HCT116 (cell line): Measurements from ENCODE around the gene PKP2. TPM values are rescaled to one million over a fixed set of nuclear protein-coding genes. Genes with fewer than 3 reads are reported as not detected.

Experiments used
- ATAC-seq: fragments of 200-7000 bp; cut with Tn5 transposase; 2 replicates; pipeline ENCODE4 v1.9.1; 2020; ENCODE audit warnings: mild to moderate bottlenecking, moderate library complexity
- BruUV-seq: library from RNA; stranded (reverse); fragments of 400-500 nt; replicated peaks from 2 replicates; lab custom pipeline; 2021; lab: Mats Ljungman, UMichigan
- CTCF ChIA-PET: fragments of 300-600 bp; sonication (Branson Sonifier 250); formaldehyde crosslinking; loops from one replicate; lab custom pipeline; 2021; ENCODE audit warnings: antibody characterized with exemption; lab: Charles Lee
- POLR2A ChIA-PET: fragments of 300-600, 350-600 bp; sonication (Branson Sonifier 250); formaldehyde crosslinking; loops from one replicate; lab custom pipeline; 2021; ENCODE audit warnings: antibody characterized with exemption; lab: Charles Lee
- RAD21 ChIA-PET, 2 experiments: fragments of 300-600 bp; sonication (Branson Sonifier 250); formaldehyde crosslinking; loops; one replicate each; lab custom pipeline; 2023; ENCODE audit warnings: low total read pairs in 2 of 2; ENCODE audit not compliant: uncharacterized antibody in 2 of 2, unreplicated experiment in 2 of 2, low non-redundant PET in 1 of 2; lab: Charles Lee
- DNase-seq: peaks from one replicate; pipeline ENCODE4 v3.0.0-alpha.2; 2010; ENCODE audit warnings: low read depth, low spot score
- H2AFZ ChIP-seq: fragments of 200-600 bp; shearing (Covaris generic), sonication (generic); 2 replicates; pipeline ENCODE4 v1.6.1; 2017; ENCODE audit warnings: low read depth, mixed run types, mixed read lengths, antibody characterized with exemption, low read length; ENCODE audit not compliant: poor library complexity, severe bottlenecking
- H3K27ac ChIP-seq: 2 replicates; pipeline ENCODE4 v1.5.1; 2012; ENCODE audit warnings: low read depth, low read length
- H3K27me3 ChIP-seq: fragments of 200-600 bp; sonication (generic); 2 replicates; pipeline ENCODE4 v1.6.1; 2016; ENCODE audit warnings: mixed run types, low read length, mixed read lengths; ENCODE audit not compliant: insufficient read depth
- H3K36me3 ChIP-seq, 2 experiments: fragments of 200-500 bp in 1 of 2; fragments of 200-600 bp in 1 of 2; sonication (Bioruptor generic) in 1 of 2; sonication (generic) in 1 of 2; 2 replicates each; pipeline versions ENCODE4 v1.5.1 to v1.6.1; 2014 to 2016; ENCODE audit warnings: low read length in 2 of 2, inconsistent platforms in 1 of 2, mixed read lengths in 1 of 2, mixed run types in 1 of 2; ENCODE audit not compliant: insufficient read depth in 2 of 2, control insufficient read depth in 1 of 2
- H3K4me1 ChIP-seq, 2 experiments: fragments of 200-600 bp in 1 of 2; sonication (generic) in 1 of 2; 2 replicates each; pipeline versions ENCODE4 v1.5.1 to v1.6.1; 2012 to 2017; ENCODE audit warnings: low read length in 2 of 2, inconsistent platforms in 1 of 2, mild to moderate bottlenecking in 1 of 2, mixed read lengths in 1 of 2, mixed run types in 1 of 2, moderate library complexity in 1 of 2; ENCODE audit not compliant: insufficient read depth in 2 of 2, control insufficient read depth in 1 of 2
- H3K4me2 ChIP-seq: fragments of 200-600 bp; sonication (generic); 2 replicates; pipeline ENCODE4 v1.6.1; 2017; ENCODE audit warnings: mixed run types, low read length, mixed read lengths
- H3K4me3 ChIP-seq, 2 experiments: fragments of 200-600 bp in 1 of 2; sonication (generic) in 1 of 2; replicated peaks in 1 of 2; 2 replicates each; pipeline ENCODE4 v1.5.1; 2011 to 2016; ENCODE audit warnings: low read length in 2 of 2, control low read depth in 1 of 2, low read depth in 1 of 2, mild to moderate bottlenecking in 1 of 2, mixed read lengths in 1 of 2, mixed run types in 1 of 2
- H3K79me2 ChIP-seq: fragments of 200-600 bp; sonication (generic); 2 replicates; pipeline ENCODE4 v1.6.1; 2017; ENCODE audit warnings: mild to moderate bottlenecking, mixed run types, low read length, moderate library complexity, mixed read lengths; ENCODE audit not compliant: insufficient read depth
- H3K9ac ChIP-seq: fragments of 200-600 bp; sonication (generic); 2 replicates; pipeline ENCODE4 v1.6.1; 2016; ENCODE audit warnings: low read length, mixed read lengths
- H3K9me2 ChIP-seq: fragments of 200-600 bp; sonication (generic), shearing (Covaris generic); 2 replicates; pipeline ENCODE4 v1.6.1; 2017; ENCODE audit warnings: mixed run types, mild to moderate bottlenecking, moderate library complexity; ENCODE audit not compliant: insufficient read depth
- H3K9me3 ChIP-seq, 2 experiments: fragments of 200-500 bp in 1 of 2; fragments of 200-600 bp in 1 of 2; sonication (Bioruptor generic) in 1 of 2; sonication (generic) in 1 of 2; 2 replicates each; pipeline ENCODE4 v1.6.1; 2014 to 2017; ENCODE audit warnings: low read length in 2 of 2, mixed read lengths in 2 of 2, inconsistent platforms in 1 of 2, low read depth in 1 of 2, mild to moderate bottlenecking in 1 of 2, mixed run types in 1 of 2, moderate library complexity in 1 of 2; ENCODE audit not compliant: control insufficient read depth in 1 of 2, insufficient read depth in 1 of 2
- H4K20me1 ChIP-seq: fragments of 200-600 bp; sonication (generic), shearing (Covaris generic); 2 replicates; pipeline ENCODE4 v1.6.1; 2017; ENCODE audit warnings: mixed run types, mild to moderate bottlenecking, moderate library complexity; ENCODE audit not compliant: insufficient read depth
- ATF3 ChIP-seq: IDR thresholded peaks from 2 replicates; pipeline ENCODE4 v1.6.1; 2012
- CBX3 ChIP-seq: IDR thresholded peaks from 2 replicates; pipeline ENCODE4 v1.6.1; 2012; ENCODE audit warnings: low read depth
- EZH2 ChIP-seq: fragments of 200-600 bp; sonication (generic); IDR thresholded peaks from 2 replicates; pipeline ENCODE4 v1.6.1; 2017; ENCODE audit warnings: antibody characterized with exemption, mixed run types
- EZH2phosphoT487 ChIP-seq: fragments of 200-600 bp; IDR thresholded peaks from 2 replicates; pipeline ENCODE4 v1.6.1; 2018; ENCODE audit warnings: antibody characterized with exemption, borderline replicate concordance
- MAX ChIP-seq: IDR thresholded peaks from 2 replicates; pipeline ENCODE4 v1.6.1; 2012
- POLR2A ChIP-seq: IDR thresholded peaks from 2 replicates; pipeline ENCODE4 v1.7.0; 2011; ENCODE audit warnings: borderline replicate concordance; ENCODE audit not compliant: insufficient read depth, insufficient read length; ENCODE audit errors: extremely low read depth
- RAD21 ChIP-seq: IDR thresholded peaks from 2 replicates; pipeline ENCODE4 v1.6.1; 2012; ENCODE audit warnings: low read depth, mild to moderate bottlenecking
- SIN3A ChIP-seq: IDR thresholded peaks from 2 replicates; pipeline ENCODE4 v1.6.1; 2012; ENCODE audit warnings: low read depth
- SP1 ChIP-seq: IDR thresholded peaks from 2 replicates; pipeline ENCODE4 v1.6.1; 2012; ENCODE audit warnings: low read depth
- TCF7L2 ChIP-seq: IDR thresholded peaks from 2 replicates; pipeline ENCODE4 v1.7.0; 2011; ENCODE audit warnings: borderline replicate concordance, inconsistent platforms; ENCODE audit not compliant: insufficient read depth, insufficient read length; ENCODE audit errors: extremely low read depth
- ZBTB33 ChIP-seq: IDR thresholded peaks from 2 replicates; pipeline ENCODE4 v1.6.1; 2011; ENCODE audit warnings: mild to moderate bottlenecking, low read length, moderate library complexity; ENCODE audit not compliant: insufficient replicate concordance; ENCODE audit errors: extremely low read depth
- ZNF274 ChIP-seq: fragments of 200-500 bp; sonication (Bioruptor generic); IDR thresholded peaks from 2 replicates; pipeline ENCODE4 v1.6.1; 2014; ENCODE audit warnings: mild to moderate bottlenecking, low read depth, low read length, inconsistent platforms
- intact Hi-C: fragments of 100-400 bp; cut with micrococcal nuclease; formaldehyde crosslinking; loops from 2 replicates; pipeline ENCODE4 v1.10.0; 2022
- total RNA-seq: library from RNA; stranded (reverse); gene quantifications from one replicate; pipeline ENCODE4 v1.2.1, GENCODE V29; 2021; ENCODE audit not compliant: unreplicated experiment

PKP2 gene
- total RNA-seq, 1 experiment from 2014 or later, result 21.5 TPM

GRCh38 chr12:32907166-32907565 lies 10.6 kb upstream of the PKP2 start:
- BruUV-seq, result no TSS peak

More at GRCh38 chr12:32907166-32907565, 10.6 kb upstream of the PKP2 start:
- Histone ChIP-seq H3K79me2 (no peaks in the 10 kb centered on the region), H3K9ac (no peak overlapping the region), H4K20me1 (no peaks in the 10 kb centered on the region), H3K9me3 (no peaks in the 10 kb centered on the region), H3K4me2 (no peak overlapping the region), H2AFZ (no peak overlapping the region), H3K4me1 (peaks cover 7 to 8% of the 10 kb centered on the region in 2 experiments; a peak in 2 of 4 replicates), H3K36me3 (no peaks in the 10 kb centered on the region), H3K9me2 (no peaks in the 10 kb centered on the region), H3K27me3 (no peaks in the 10 kb centered on the region), H3K27ac (no peak overlapping the region), H3K4me3 (no peak overlapping the region)
- DNase-seq, result no peak
- CTCF ChIA-PET, result no interaction called here
- POLR2A ChIA-PET, result interaction anchor here (1.8 kb wide), 1 partner anchor 10 kb away, joined by 5 read pairs; the partner anchor contains the start of gene PKP2
- intact Hi-C loops, result no loop called here
- RAD21 ChIA-PET, result interaction anchor here in 1 of 2 experiments (0.9 kb wide), 1 partner anchor 152 kb away, joined by 4 read pairs; the partner anchor contains the start of gene YARS2
- no peak for ATAC-seq
- TF ChIP-seq SIN3A (no peak), ZBTB33 (no peak), POLR2A (no peak), CBX3 (no peak), EZH2phosphoT487 (no peak), EZH2 (no peak), ATF3 (no peak), SP1 (no peak), MAX (no peak), ZNF274 (no peak), TCF7L2 (no peak), RAD21 (no peak)
